ENCODE results near the gene PCED1A. TPM values are rescaled to one million over a fixed set of nuclear protein-coding genes. Genes with fewer than 3 reads are reported as not detected.

The PCED1A gene
- total and polyA plus RNA-seq, 9 donors, result 6.0 to 58.0 (median 39.1) TPM

GRCh38 chr20:2806351-2806701 is 34.1 kb downstream of the PCED1A start:
- intact Hi-C loops (cut with DNase I), result no loop called here
- Histone ChIP-seq H3K4me1 (ENCODE audit: insufficient read depth) (peaks cover 1% of the 10 kb centered on the region), H3K27me3 (no peaks in the 10 kb centered on the region), H3K36me3 (no peaks in the 10 kb centered on the region), H3K9me3 (no peaks in the 10 kb centered on the region), H3K27ac (no peak overlapping the region), H3K4me3 (no peak overlapping the region)
- no peak for TF ChIP-seq CTCF (IDR thresholded peaks at IDR 0.05)
- no peak for TF ChIP-seq POLR2A (IDR thresholded peaks at IDR 0.05)
- TF ChIP-seq EP300 (IDR thresholded peaks at IDR 0.05), result no peak
- 42 to 45% (median 42%) methylated on average over 4 of the region's 4 CpGs for WGBS, 3 donors
- DNase-seq, result no peak

- H3K9me3 ChIP-seq, result no peaks in the 10 kb centered on the region
- no peaks in the 10 kb centered on the region for H3K36me3 ChIP-seq
- no peak for DNase-seq
- intact Hi-C loops (cut with DNase I), result no loop called here
- no peak for TF ChIP-seq EP300 (IDR thresholded peaks at IDR 0.05)
- TF ChIP-seq CTCF (IDR thresholded peaks at IDR 0.05), result no peak
- no peak for TF ChIP-seq POLR2A (IDR thresholded peaks at IDR 0.05)
- no peak overlapping the region for H3K4me3 ChIP-seq
- H3K27me3 ChIP-seq, result no peaks in the 10 kb centered on the region
- no peak overlapping the region for H3K27ac ChIP-seq
- H3K4me1 ChIP-seq (ENCODE audit: insufficient read depth), result peaks cover 1% of the 10 kb centered on the region
- 55 to 68% (median 65%) methylated on average over 22 of the region's 22 CpGs for WGBS, 3 donors
Observed at GRCh38 chr20:2805689-2806350, 34.6 kb downstream of the PCED1A start.

- Histone ChIP-seq H3K9me3 (no peaks in the 10 kb centered on the region), H3K4me3 (no peak overlapping the region), H3K4me1 (ENCODE audit: insufficient read depth) (peaks cover 4% of the 10 kb centered on the region), H3K36me3 (no peaks in the 10 kb centered on the region), H3K27me3 (no peaks in the 10 kb centered on the region), H3K27ac (no peak overlapping the region)
- intact Hi-C loops (cut with DNase I), result no loop called here
- WGBS, 3 donors, result 42 to 52% (median 47%) methylated on average over 44 to 49 of the region's 49 CpGs
- DNase-seq, result no peak
- TF ChIP-seq EP300 (IDR thresholded peaks at IDR 0.05) (no peak), POLR2A (IDR thresholded peaks at IDR 0.05) (no peak), CTCF (IDR thresholded peaks at IDR 0.05) (no peak)
Observed at GRCh38 chr20:2804852-2805688, 35.4 kb downstream of the PCED1A start.

GRCh38 chr20:2804041-2804828 is 36.2 kb downstream of the PCED1A start:
- H3K27ac ChIP-seq, result no peak overlapping the region
- H3K4me1 ChIP-seq (ENCODE audit: insufficient read depth), result peaks cover 7% of the 10 kb centered on the region
- no peaks in the 10 kb centered on the region for H3K36me3 ChIP-seq
- 73 to 78% (median 76%) methylated on average over 16 of the region's 16 CpGs for WGBS, 3 donors
- no peak overlapping the region for H3K4me3 ChIP-seq
- intact Hi-C loops (cut with DNase I), result no loop called here
- no peak for DNase-seq
- TF ChIP-seq EP300 (IDR thresholded peaks at IDR 0.05) (no peak), CTCF (IDR thresholded peaks at IDR 0.05) (no peak), POLR2A (IDR thresholded peaks at IDR 0.05) (no peak)
- no peaks in the 10 kb centered on the region for H3K27me3 ChIP-seq
- no peaks in the 10 kb centered on the region for H3K9me3 ChIP-seq

Measured in ovary (tissue), 9 donors.